H1 (cell line): Measurements from ENCODE around the gene FMNL2. TPM values are rescaled to one million over a fixed set of nuclear protein-coding genes. Genes with fewer than 3 reads are reported as not detected.

Experiments used
- polyA plus RNA-seq, 7 experiments: library from polyadenylated mRNA; depleted of rRNA in 3 of 7; stranded (reverse) in 5 of 7; unstranded in 2 of 7; fragments of >200 nt in 5 of 7; fragments of 200-250 nt in 2 of 7; gene quantifications; 1 replicate in 5 of 7; 2 replicates in 1 of 7; 4 replicates in 1 of 7; pipeline versions ENCODE4 v1.2.1 to v1.2.3, GENCODE V29; 2011 to 2013; ENCODE audit warnings: missing spikeins in 2 of 7, mixed read lengths in 2 of 7
- total RNA-seq: library from RNA; stranded (reverse); fragmentation: NEBNext Ultra II Directional; extraction: Animal tissue kit (Norgen Biotek cat#: 25700); gene quantifications from 2 replicates; pipeline ENCODE4 v1.2.1, GENCODE V29; 2021
- TF ChIP-seq, protein P1 (sequence below): IDR thresholded peaks from 2 replicates; pipeline ENCODE4 v1.6.1; 2012; ENCODE audit warnings: low read length, inconsistent platforms

Gene FMNL2
- total and polyA plus RNA-seq, 2 of the 8 experiments (the other 6 are each of a cell fraction or from before 2014, with no cell fraction given) = 15.5 to 45.1 TPM

DNA sequence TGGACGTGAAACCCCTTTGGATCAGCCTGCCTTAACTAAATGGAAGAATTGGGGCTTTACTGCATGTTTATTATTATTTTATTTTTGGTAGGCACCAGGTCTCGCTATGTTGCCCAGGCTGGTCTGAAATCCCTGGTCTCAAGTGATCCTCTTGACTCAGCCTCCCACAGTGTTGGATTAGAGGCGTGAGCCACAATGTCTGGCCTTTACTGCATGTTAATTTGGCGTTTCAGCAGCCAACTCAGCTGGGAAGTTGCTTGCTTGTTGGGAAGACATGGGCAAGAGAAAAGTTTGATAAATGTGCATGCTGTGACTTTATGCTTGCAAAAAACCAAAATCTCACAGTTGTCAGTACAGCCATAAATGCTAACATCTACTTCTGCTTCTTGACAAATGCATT is 105.1 kb downstream of the FMNL2 start (continued):
- TF ChIP-seq, protein P1, sequence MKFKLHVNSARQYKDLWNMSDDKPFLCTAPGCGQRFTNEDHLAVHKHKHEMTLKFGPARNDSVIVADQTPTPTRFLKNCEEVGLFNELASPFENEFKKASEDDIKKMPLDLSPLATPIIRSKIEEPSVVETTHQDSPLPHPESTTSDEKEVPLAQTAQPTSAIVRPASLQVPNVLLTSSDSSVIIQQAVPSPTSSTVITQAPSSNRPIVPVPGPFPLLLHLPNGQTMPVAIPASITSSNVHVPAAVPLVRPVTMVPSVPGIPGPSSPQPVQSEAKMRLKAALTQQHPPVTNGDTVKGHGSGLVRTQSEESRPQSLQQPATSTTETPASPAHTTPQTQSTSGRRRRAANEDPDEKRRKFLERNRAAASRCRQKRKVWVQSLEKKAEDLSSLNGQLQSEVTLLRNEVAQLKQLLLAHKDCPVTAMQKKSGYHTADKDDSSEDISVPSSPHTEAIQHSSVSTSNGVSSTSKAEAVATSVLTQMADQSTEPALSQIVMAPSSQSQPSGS = no peak
- TF ChIP-seq, all 59 proteins: peak for 0
